SK-N-SH treated with all-trans-retinoic acid at 6 μM for 48 hours (cell line): ENCODE results near the gene RFC1.
A peak's percentile ranks its signal among the peaks of the same experiment; 100 is the strongest.
"Not testable (repeated sequence)": the region's sequence is repeated elsewhere in the genome, so short reads cannot be mapped to it uniquely, and the experiment has no call there.

Source experiments
- ATAC-seq: fragments of 200-7000 bp; cut with Tn5 transposase; 3 replicates; pipeline ENCODE4 v1.9.1; 2020; ENCODE audit warnings: mild to moderate bottlenecking, moderate library complexity
- ARNTL ChIP-seq: fragments of 450-650 bp; formaldehyde crosslinking; IDR thresholded peaks from 2 replicates; pipeline ENCODE4 v1.5.0; 2020; ENCODE audit warnings: low read depth, mild to moderate bottlenecking, moderate library complexity, borderline replicate concordance
- BACH2 ChIP-seq: fragments of 250-450 bp; sonication (Bioruptor Pico); IDR thresholded peaks from 2 replicates; pipeline ENCODE4 v1.9.0; 2021; ENCODE audit warnings: mild to moderate bottlenecking, borderline replicate concordance
- GLIS3 ChIP-seq: fragments of 250-450 bp; sonication (Bioruptor Pico); IDR thresholded peaks from 2 replicates; pipeline ENCODE4 v1.5.0; 2020; ENCODE audit warnings: mild to moderate bottlenecking, moderate library complexity
- ISL1 ChIP-seq: fragments of 250-450 bp; sonication (Bioruptor Pico); IDR thresholded peaks from 2 replicates; pipeline ENCODE4 v2.1.2; 2022; ENCODE audit warnings: mild to moderate bottlenecking, moderate library complexity
- OSR1 ChIP-seq: fragments of 250-450 bp; sonication (Bioruptor Pico); IDR thresholded peaks from 2 replicates; pipeline ENCODE4 v1.8.0; 2022; ENCODE audit warnings: moderate library complexity, mild to moderate bottlenecking, inconsistent platforms
- POU6F1 ChIP-seq: fragments of 250-450 bp; sonication (Bioruptor Pico); IDR thresholded peaks from 2 replicates; pipeline ENCODE4 v1.8.0; 2021; ENCODE audit warnings: low read depth, mild to moderate bottlenecking, moderate library complexity, borderline replicate concordance
- SNAI2 ChIP-seq: fragments of 250-450 bp; sonication (Bioruptor Pico); IDR thresholded peaks from 2 replicates; pipeline ENCODE4 v1.5.0; 2020; ENCODE audit warnings: mild to moderate bottlenecking, moderate library complexity
- TCF4 ChIP-seq: fragments of 250-450 bp; sonication (Bioruptor Pico); IDR thresholded peaks from 2 replicates; pipeline ENCODE4 v1.8.0; 2021; ENCODE audit warnings: mild to moderate bottlenecking, moderate library complexity, borderline replicate concordance
- ZC3H10 ChIP-seq: fragments of 250-450 bp; sonication (Bioruptor Pico); IDR thresholded peaks from 2 replicates; pipeline ENCODE4 v1.5.1; 2021; ENCODE audit warnings: mild to moderate bottlenecking, moderate library complexity
- ZFP3 ChIP-seq: fragments of 250-450 bp; sonication (Bioruptor Pico); IDR thresholded peaks from 2 replicates; pipeline ENCODE4 v1.5.0; 2020; ENCODE audit warnings: mild to moderate bottlenecking, moderate library complexity
- ZFP30 ChIP-seq: fragments of 450-650 bp; formaldehyde crosslinking; IDR thresholded peaks from 2 replicates; pipeline ENCODE4 v1.5.0; 2022; ENCODE audit warnings: mild to moderate bottlenecking, moderate library complexity
- ZNF565 ChIP-seq: fragments of 450-650 bp; formaldehyde crosslinking; conservative IDR thresholded peaks from 2 replicates; pipeline ENCODE4 v1.5.0; 2020; ENCODE audit warnings: low read depth, mild to moderate bottlenecking, moderate library complexity
- ZNF70 ChIP-seq: fragments of 450-650 bp; formaldehyde crosslinking; IDR thresholded peaks from 2 replicates; pipeline ENCODE4 v1.5.0; 2020; ENCODE audit warnings: mild to moderate bottlenecking, moderate library complexity
- ZNF8 ChIP-seq: fragments of 450-650 bp; formaldehyde crosslinking; IDR thresholded peaks from 2 replicates; pipeline ENCODE4 v1.5.0; 2020; ENCODE audit warnings: mild to moderate bottlenecking, moderate library complexity
- TF ChIP-seq, protein P1 (sequence below): fragments of 250-450 bp; sonication (Bioruptor Pico); IDR thresholded peaks from 2 replicates; pipeline ENCODE4 v1.8.0; 2020; ENCODE audit warnings: mild to moderate bottlenecking, moderate library complexity, borderline replicate concordance
- TF ChIP-seq, protein P2 (sequence below): fragments of 250-450 bp; sonication (Bioruptor Pico); IDR thresholded peaks from 2 replicates; pipeline ENCODE4 v1.5.1; 2021; ENCODE audit warnings: mild to moderate bottlenecking, moderate library complexity
- TF ChIP-seq, protein P3 (sequence below): fragments of 250-450 bp; sonication (Bioruptor Pico); IDR thresholded peaks from 2 replicates; pipeline ENCODE4 v1.5.1; 2020; ENCODE audit warnings: low read depth, mild to moderate bottlenecking, moderate library complexity
- TF ChIP-seq, protein P4 (sequence below): fragments of 250-450 bp; sonication (Bioruptor Pico); IDR thresholded peaks from 2 replicates; pipeline ENCODE4 v1.5.0; 2020; ENCODE audit warnings: mild to moderate bottlenecking, moderate library complexity

Gene RFC1

DNA sequence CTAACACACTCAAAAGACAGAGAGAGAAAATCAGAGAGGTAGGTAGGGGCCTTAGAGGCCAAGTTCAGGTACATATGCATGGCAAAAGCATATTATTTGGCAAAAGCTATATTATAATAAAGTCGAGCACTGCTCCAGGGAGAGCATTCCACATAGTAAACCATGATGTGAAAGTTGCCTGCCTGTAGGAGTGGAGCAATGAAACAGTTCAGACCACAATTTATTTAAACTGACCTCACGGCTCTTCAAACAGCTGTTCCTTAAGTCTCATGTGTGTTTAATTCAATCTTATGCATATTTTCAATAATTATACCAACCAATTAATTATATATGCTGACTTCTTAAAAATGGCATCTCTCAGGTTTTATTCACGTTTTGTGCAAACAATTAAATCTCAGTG is 3.3 kb downstream of the RFC1 start (continued):
- TF ChIP-seq POU6F1 (CRISPR knock-in tag) = no peak

- ATAC-seq = not testable (repeated sequence)
Measured at GRCh38 chr4:39360611-39361010, 5.6 kb downstream of the RFC1 start.

- TF ChIP-seq, protein P1, sequence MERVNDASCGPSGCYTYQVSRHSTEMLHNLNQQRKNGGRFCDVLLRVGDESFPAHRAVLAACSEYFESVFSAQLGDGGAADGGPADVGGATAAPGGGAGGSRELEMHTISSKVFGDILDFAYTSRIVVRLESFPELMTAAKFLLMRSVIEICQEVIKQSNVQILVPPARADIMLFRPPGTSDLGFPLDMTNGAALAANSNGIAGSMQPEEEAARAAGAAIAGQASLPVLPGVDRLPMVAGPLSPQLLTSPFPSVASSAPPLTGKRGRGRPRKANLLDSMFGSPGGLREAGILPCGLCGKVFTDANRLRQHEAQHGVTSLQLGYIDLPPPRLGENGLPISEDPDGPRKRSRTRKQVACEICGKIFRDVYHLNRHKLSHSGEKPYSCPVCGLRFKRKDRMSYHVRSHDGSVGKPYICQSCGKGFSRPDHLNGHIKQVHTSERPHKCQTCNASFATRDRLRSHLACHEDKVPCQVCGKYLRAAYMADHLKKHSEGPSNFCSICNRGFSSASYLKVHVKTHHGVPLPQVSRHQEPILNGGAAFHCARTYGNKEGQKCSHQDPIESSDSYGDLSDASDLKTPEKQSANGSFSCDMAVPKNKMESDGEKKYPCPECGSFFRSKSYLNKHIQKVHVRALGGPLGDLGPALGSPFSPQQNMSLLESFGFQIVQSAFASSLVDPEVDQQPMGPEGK (CRISPR knock-in tag) = no peak
- no peak for TF ChIP-seq OSR1 (CRISPR knock-in tag)
- no peak for TF ChIP-seq GLIS3 (CRISPR knock-in tag)
- no peak for TF ChIP-seq ZFP30 (CRISPR knock-in tag)
- TF ChIP-seq, protein P2, sequence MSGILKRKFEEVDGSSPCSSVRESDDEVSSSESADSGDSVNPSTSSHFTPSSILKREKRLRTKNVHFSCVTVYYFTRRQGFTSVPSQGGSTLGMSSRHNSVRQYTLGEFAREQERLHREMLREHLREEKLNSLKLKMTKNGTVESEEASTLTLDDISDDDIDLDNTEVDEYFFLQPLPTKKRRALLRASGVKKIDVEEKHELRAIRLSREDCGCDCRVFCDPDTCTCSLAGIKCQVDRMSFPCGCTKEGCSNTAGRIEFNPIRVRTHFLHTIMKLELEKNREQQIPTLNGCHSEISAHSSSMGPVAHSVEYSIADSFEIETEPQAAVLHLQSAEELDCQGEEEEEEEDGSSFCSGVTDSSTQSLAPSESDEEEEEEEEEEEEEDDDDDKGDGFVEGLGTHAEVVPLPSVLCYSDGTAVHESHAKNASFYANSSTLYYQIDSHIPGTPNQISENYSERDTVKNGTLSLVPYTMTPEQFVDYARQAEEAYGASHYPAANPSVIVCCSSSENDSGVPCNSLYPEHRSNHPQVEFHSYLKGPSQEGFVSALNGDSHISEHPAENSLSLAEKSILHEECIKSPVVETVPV (CRISPR knock-in tag) = no peak
- TF ChIP-seq SNAI2 (CRISPR knock-in tag) = no peak
- no peak for TF ChIP-seq ZNF565 (CRISPR knock-in tag)
- TF ChIP-seq TCF4 (CRISPR knock-in tag) = no peak
- TF ChIP-seq ZC3H10 = no peak
- no peak for TF ChIP-seq POU6F1 (CRISPR knock-in tag)
- no peak for TF ChIP-seq ISL1 (CRISPR knock-in tag)
- TF ChIP-seq ZNF8 (CRISPR knock-in tag) = no peak
- TF ChIP-seq ARNTL = no peak
- TF ChIP-seq, protein P3, sequence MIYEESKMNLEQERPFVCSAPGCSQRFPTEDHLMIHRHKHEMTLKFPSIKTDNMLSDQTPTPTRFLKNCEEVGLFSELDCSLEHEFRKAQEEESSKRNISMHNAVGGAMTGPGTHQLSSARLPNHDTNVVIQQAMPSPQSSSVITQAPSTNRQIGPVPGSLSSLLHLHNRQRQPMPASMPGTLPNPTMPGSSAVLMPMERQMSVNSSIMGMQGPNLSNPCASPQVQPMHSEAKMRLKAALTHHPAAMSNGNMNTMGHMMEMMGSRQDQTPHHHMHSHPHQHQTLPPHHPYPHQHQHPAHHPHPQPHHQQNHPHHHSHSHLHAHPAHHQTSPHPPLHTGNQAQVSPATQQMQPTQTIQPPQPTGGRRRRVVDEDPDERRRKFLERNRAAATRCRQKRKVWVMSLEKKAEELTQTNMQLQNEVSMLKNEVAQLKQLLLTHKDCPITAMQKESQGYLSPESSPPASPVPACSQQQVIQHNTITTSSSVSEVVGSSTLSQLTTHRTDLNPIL (CRISPR knock-in tag) = no peak
- no peak for ATAC-seq
Measured at GRCh38 chr4:39357002-39357401, 9.2 kb downstream of the RFC1 start.

DNA sequence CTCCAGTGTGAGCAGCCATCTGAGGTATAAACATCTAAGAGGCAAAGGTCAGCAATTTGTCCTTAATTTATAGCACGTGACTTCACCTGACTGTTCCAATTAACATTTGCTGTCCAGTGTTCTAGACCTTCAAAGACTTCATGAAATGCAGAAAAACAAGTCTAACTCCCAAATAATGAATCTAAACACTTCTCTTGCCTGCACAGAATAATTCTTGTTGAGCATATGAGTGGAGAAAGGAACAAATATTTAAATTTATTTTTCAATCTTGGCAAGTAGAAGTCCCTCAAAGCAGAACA is 12.0 kb downstream of the RFC1 start:
- peak; percentile 13; the same call in 1 of the 3 replicates for ATAC-seq
- TF ChIP-seq ZFP3 (CRISPR knock-in tag) = no peak
- no peak for TF ChIP-seq BACH2 (CRISPR knock-in tag)
- no peak for TF ChIP-seq GLIS3 (CRISPR knock-in tag)
- no peak for TF ChIP-seq OSR1 (CRISPR knock-in tag)
- no peak; the same call in 1 of the 2 replicates for TF ChIP-seq ZC3H10
- TF ChIP-seq, protein P4, sequence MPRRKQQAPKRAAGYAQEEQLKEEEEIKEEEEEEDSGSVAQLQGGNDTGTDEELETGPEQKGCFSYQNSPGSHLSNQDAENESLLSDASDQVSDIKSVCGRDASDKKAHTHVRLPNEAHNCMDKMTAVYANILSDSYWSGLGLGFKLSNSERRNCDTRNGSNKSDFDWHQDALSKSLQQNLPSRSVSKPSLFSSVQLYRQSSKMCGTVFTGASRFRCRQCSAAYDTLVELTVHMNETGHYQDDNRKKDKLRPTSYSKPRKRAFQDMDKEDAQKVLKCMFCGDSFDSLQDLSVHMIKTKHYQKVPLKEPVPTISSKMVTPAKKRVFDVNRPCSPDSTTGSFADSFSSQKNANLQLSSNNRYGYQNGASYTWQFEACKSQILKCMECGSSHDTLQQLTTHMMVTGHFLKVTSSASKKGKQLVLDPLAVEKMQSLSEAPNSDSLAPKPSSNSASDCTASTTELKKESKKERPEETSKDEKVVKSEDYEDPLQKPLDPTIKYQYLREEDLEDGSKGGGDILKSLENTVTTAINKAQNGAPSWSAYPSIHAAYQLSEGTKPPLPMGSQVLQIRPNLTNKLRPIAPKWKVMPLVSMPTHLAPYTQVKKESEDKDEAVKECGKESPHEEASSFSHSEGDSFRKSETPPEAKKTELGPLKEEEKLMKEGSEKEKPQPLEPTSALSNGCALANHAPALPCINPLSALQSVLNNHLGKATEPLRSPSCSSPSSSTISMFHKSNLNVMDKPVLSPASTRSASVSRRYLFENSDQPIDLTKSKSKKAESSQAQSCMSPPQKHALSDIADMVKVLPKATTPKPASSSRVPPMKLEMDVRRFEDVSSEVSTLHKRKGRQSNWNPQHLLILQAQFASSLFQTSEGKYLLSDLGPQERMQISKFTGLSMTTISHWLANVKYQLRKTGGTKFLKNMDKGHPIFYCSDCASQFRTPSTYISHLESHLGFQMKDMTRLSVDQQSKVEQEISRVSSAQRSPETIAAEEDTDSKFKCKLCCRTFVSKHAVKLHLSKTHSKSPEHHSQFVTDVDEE (CRISPR knock-in tag) = no peak
- no peak for TF ChIP-seq ARNTL
- TF ChIP-seq TCF4 (CRISPR knock-in tag) = no peak
- no peak for TF ChIP-seq ZNF70 (CRISPR knock-in tag)
- TF ChIP-seq, protein P1 (CRISPR knock-in tag) = no peak
- no peak for TF ChIP-seq POU6F1 (CRISPR knock-in tag)
